ENCODE data around the gene PMM2.
"Not testable (repeated sequence)": the region's sequence is repeated elsewhere in the genome, so short reads cannot be mapped to it uniquely, and the experiment has no call there.

Gene PMM2

DNA sequence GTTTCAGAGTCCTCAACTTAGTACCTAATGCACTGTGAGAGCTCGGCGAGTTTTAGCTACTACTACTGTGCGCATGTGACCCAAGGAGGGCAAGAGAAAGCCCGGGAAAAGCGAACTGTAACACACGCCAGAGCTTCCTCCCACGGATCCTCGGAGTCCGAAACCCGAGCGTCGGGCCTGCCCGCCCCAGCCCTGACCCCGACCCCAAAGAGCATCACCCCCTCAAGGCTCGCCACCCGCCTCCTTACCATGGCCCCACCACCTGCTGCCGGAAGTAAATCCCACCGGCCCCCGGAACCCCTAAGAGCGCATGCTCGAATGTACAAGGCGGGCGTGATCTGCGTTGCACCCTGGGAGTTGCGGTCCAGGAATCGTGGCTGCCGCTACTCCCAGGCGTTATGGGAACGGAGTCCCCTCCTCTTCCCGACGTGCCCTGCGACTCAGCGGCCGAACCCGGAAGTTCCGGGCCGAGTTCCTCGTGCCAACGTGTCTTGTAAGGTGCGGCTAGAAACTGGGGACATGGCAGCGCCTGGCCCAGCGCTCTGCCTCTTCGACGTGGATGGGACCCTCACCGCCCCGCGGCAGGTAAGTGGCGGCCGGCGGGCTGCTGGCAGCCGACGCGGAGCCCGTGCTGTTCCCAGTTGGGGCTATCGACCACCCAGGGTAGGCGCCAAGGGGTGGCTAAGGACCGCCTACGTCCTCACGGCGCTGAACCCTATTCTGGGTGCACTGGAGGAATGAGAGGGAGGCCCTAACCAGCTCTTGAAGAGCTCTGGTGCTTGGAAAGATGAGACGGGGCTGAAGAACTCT is at the start of gene PMM2, which contains the start of gene TMEM186:
Gene PMM2 (plus strand): TSS at position 476 of the 810 bp plus-strand sequence. CDS start 44 bp downstream, at position 520.
Gene TMEM186 (minus strand): TSS at position 276 of the 810 bp plus-strand sequence. CDS start 25 bp downstream, at position 251.
- Mint-ChIP-seq H3K36me3 (peaks cover 27 to 28% of the 10 kb centered on the region in 2 donors), H3K27ac (peak within 1 kb of the TSS; percentile 98), H3K27me3 (no peaks in the 10 kb centered on the region), H3K9me3 (no peaks in the 10 kb centered on the region), H3K4me3 (peak within 1 kb of the TSS; percentile 94 to 95), H3K4me1 (peaks cover 20 to 49% of the 10 kb centered on the region in 2 donors)
- DNase-seq (peak; percentile 96), ATAC-seq (replicated peaks) (peak; percentile 93 to 95)

DNA sequence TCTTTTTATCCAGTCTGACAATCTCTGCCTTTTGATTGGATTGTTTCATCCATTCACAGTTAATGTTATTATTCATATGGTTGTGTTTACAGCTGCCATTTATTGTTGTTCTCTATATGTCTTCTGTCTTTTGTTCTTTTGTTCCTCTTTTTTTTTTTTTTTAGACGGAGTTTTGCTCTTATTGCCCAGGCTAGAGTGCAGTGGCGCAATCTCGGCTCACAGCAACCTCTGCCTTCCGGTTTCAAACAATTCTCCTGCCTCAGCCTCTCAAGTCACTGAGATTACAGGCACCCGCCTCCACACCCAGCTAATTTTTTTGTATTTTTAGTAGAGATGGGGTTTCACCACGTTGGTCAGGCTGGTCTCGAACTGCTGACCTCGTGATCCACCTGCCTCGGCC is 48.7 kb upstream of the PMM2 start:
- H3K36me3 Mint-ChIP-seq, result peaks cover 26 to 41% of the 10 kb centered on the region in 2 donors
- not testable (repeated sequence) for H3K4me1 Mint-ChIP-seq; H3K27ac Mint-ChIP-seq; ATAC-seq (replicated peaks); H3K4me3 Mint-ChIP-seq; DNase-seq; H3K27me3 Mint-ChIP-seq; H3K9me3 Mint-ChIP-seq

DNA sequence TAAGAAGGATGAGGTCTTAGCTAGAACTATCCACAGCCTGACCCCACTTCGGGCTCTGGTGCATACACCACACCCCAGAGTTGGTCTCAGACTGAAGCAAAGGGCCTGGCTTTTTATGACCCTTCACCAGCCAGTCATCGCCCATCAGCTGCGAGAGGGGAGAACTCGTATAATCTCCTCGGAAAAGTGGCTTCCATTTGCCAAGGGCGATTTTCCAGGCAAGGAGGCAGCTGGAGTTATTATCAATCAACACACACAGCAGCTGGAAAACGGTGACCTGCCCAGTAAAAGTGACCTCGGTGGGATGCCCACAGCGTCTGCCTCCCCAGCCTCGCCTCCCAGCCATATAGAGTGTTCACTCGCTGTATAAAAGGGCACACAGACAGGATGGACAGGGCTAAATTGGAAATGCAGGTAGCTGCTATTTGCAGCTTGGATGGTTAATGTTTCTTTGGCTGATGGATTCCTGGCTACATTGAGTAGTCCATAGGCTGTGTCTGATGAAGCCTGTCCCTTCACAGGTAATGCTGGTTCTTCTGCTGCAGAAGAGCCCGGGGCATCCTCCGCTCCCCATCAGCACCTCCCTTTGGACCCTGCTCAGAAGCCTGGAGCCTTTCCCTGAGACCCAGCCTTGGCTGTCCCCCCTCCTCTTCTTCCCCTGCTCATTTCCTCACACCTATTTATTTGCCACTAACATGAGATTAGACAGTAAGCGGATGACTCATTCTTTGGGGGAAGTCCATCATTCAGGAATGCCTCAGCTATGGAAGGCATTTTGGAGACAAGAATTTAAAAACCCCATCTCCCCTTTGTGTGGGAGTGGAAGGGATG is 45.9 kb upstream of the PMM2 start:
- H3K9me3 Mint-ChIP-seq, result no peaks in the 10 kb centered on the region
- DNase-seq, result no peak
- H3K36me3 Mint-ChIP-seq, result peaks cover 34 to 39% of the 10 kb centered on the region in 2 donors
- no peak overlapping the region for H3K4me3 Mint-ChIP-seq
- no peaks in the 10 kb centered on the region for H3K27me3 Mint-ChIP-seq
- no peaks in the 10 kb centered on the region for H3K4me1 Mint-ChIP-seq
- H3K27ac Mint-ChIP-seq, result no peak overlapping the region
- ATAC-seq (replicated peaks), result no peak

DNA sequence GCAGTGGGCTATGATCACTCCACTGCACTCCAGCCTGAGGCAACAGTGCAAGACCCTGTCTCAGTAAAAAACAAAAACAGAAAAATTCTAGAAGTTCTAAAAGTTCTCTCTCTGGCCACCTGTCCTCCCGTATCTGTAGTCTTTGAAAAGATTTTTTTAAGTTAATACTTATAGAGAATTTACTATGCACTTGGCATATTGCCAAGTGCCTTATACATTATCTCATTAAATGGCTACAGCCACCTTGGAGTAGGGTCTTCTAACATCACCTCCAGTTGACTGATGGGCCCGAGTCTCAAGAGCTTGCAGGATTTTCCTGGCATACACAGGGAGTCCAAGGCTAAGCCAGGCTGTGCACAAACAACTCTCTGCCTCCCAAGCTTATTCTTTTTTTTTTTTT is 44.9 kb upstream of the PMM2 start:
- Mint-ChIP-seq H3K4me3 (no peak overlapping the region), H3K36me3 (peaks cover 40 to 45% of the 10 kb centered on the region in 2 donors), H3K27ac (no peak overlapping the region), H3K4me1 (no peaks in the 10 kb centered on the region), H3K9me3 (no peaks in the 10 kb centered on the region), H3K27me3 (no peaks in the 10 kb centered on the region)
- ATAC-seq (replicated peaks), result no peak
- no peak for DNase-seq

DNA sequence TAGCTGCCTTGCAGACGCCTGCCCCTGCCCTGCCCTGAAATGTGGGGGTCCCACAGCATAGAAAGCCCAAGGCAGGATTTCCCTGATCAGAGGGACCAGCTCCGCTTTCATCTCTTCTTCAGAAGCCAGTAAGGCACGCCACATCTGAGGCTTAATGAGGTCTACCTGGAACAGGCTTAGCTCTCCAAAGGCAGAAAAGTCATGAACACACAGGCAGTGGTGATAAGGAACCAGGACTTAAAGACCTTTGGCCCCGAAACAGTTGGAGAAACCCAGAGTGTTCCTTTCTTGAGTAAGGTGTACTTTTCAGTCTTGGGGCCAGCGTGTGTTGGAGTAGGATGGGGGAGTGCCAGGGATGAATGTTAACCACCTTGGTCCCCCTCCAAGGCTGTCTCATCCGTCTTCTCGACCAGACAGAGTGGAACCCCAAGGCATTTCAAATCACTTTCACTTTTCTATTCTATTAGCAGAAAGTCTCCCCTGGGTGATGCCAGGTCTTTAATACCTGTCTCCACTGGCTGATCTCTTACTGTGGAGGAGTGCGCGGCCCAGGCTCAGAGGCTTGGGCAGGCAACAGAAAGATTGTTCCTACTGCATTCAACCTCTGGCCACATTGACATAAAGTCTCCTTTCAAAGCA is 44.1 kb upstream of the PMM2 start:
- no peaks in the 10 kb centered on the region for H3K27me3 Mint-ChIP-seq
- H3K4me1 Mint-ChIP-seq, result no peaks in the 10 kb centered on the region
- H3K36me3 Mint-ChIP-seq, result peaks cover 48 to 52% of the 10 kb centered on the region in 2 donors
- no peak overlapping the region for H3K27ac Mint-ChIP-seq
- H3K9me3 Mint-ChIP-seq, result no peaks in the 10 kb centered on the region
- no peak overlapping the region for H3K4me3 Mint-ChIP-seq
- DNase-seq (no peak), ATAC-seq (replicated peaks) (no peak)

DNA sequence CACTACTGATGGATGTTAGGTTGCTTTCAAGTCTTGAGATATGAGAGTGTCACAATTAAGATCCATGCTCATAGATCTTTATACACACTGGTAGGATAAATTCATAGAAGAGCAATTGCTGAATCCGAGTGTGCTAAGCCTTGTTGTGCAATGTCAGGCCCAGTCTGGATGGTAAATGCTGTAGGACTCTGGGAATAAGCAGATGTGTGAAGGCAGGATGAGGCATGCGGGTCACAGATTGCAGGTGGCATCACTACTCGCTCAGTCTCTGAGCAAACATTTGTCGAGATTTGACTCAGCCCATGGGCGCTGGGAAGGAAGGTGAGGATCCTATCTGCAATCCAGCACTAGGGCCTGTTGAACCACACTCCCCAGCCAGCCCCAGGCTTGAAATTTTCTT is 40.9 kb upstream of the PMM2 start:
- ATAC-seq (replicated peaks), result no peak
- no peaks in the 10 kb centered on the region for H3K4me1 Mint-ChIP-seq
- no peak for DNase-seq
- peaks cover 51 to 57% of the 10 kb centered on the region in 2 donors for H3K36me3 Mint-ChIP-seq
- H3K9me3 Mint-ChIP-seq, result no peaks in the 10 kb centered on the region
- H3K4me3 Mint-ChIP-seq, result no peak overlapping the region
- no peak overlapping the region for H3K27ac Mint-ChIP-seq
- H3K27me3 Mint-ChIP-seq, result no peaks in the 10 kb centered on the region

DNA sequence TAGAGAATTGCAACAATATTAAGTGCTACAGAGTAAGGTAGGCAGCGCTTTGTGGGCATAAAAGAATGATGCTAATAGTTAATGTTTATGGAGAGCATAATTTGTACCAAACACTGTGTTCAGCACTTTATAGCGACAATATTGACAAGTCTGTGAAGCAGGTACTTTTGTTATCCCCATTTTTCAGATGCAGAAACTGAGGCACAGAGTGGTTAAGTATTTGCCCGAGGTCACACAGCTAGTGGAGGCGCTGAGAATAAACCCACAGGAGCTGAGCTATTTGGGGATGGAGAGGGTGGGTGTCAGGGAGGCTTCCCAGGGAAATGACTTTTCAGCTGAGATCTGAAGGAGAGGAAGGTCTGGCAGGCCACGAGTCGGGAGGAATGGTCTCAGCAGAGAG is 39.6 kb upstream of the PMM2 start:
- no peak overlapping the region for H3K27ac Mint-ChIP-seq
- no peaks in the 10 kb centered on the region for H3K4me1 Mint-ChIP-seq
- no peak for DNase-seq
- H3K9me3 Mint-ChIP-seq, result no peaks in the 10 kb centered on the region
- H3K4me3 Mint-ChIP-seq, result no peak overlapping the region
- no peaks in the 10 kb centered on the region for H3K27me3 Mint-ChIP-seq
- ATAC-seq (replicated peaks), result no peak
- peaks cover 49 to 55% of the 10 kb centered on the region in 2 donors for H3K36me3 Mint-ChIP-seq

DNA sequence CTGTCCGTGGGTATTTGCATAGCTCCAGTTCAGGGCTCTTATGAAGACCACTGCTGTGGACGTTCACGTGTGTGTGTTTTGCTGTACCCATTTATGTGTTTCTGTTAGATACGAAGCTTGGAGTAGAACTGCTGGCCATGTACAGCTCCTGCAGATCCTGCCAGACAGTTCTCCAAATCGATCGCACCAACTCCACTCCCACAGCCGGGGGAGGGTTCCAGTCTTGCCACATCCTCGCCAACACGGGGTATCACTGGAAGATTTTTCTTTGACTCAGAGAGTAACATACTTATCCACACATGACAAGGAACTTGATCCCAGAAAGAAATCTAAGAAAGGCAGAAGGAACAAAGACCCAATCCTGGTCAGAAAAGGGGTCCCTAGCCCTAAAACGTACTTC is 37.6 kb upstream of the PMM2 start:
- no peak for DNase-seq
- Mint-ChIP-seq H3K27me3 (no peaks in the 10 kb centered on the region), H3K36me3 (peaks cover 41 to 49% of the 10 kb centered on the region in 2 donors), H3K27ac (no peak overlapping the region), H3K9me3 (no peaks in the 10 kb centered on the region), H3K4me1 (no peaks in the 10 kb centered on the region), H3K4me3 (no peak overlapping the region)
- no peak for ATAC-seq (replicated peaks)

DNA sequence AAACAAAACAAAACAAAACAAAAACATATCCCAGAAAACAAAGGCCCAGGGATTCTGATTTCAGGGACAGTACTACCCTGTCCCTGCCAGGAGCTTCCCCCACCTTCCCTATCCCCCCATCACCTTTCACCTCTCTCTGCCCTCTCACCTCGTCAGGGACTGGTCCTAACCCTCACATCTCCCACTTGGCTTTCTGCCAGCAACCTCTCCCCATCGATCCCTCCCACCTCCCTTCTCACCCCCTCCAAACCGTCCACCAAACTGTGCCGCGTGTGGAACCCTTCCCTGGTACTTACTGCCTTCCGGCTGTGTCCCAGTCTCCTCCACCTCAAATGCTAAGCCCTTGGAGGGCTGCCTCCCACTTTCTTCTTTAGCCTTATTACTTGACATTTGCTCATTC is 36.6 kb upstream of the PMM2 start:
- Mint-ChIP-seq H3K4me1 (no peaks in the 10 kb centered on the region), H3K27ac (no peak overlapping the region), H3K4me3 (no peak overlapping the region), H3K36me3 (peaks cover 41 to 50% of the 10 kb centered on the region in 2 donors), H3K9me3 (no peaks in the 10 kb centered on the region), H3K27me3 (no peaks in the 10 kb centered on the region)
- no peak for DNase-seq
- ATAC-seq (replicated peaks), result no peak

DNA sequence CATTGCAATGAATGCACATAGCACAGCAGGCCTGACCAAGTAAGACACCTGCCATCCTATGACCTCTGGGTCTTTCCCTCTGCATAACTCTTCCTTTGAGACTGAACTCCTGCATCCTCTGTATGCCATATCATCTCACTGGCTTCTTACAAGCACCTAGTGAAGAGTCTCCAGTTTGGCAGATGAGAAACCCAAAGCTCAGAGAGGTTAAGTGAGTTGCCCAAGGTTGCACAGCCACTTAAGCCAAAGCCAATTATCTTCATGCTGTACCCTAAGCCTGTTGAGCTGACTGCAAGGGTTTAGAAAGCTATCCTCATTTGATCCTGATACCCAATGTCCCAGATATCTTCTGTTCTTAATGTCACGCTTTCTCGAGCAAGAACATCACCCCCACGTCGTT is 35.4 kb upstream of the PMM2 start:
- no peaks in the 10 kb centered on the region for H3K4me1 Mint-ChIP-seq
- H3K4me3 Mint-ChIP-seq, result no peak overlapping the region
- no peaks in the 10 kb centered on the region for H3K27me3 Mint-ChIP-seq
- DNase-seq, result no peak
- H3K9me3 Mint-ChIP-seq, result no peaks in the 10 kb centered on the region
- peaks cover 43 to 49% of the 10 kb centered on the region in 2 donors for H3K36me3 Mint-ChIP-seq
- no peak for ATAC-seq (replicated peaks)
- H3K27ac Mint-ChIP-seq, result no peak overlapping the region

DNA sequence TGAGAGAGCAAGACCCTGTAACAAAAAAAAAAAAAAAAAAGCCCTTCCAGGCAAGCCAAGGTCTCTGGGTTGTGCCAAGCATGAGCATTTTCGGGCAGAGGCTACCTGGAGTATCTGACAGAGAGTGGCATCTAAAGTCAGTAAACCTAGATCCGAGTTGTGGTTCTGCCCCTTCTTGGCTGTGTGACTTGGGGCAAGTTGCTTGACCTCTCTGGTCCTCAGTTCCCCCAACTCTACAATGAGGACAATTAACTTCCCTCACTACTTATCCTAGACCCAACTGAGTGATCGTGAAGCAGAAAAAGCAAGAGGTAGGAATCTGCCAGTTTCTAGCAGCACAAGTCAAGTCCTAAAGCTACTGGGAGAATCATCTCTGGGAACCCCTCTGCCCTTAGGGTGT is 34.6 kb upstream of the PMM2 start:
- no peak for DNase-seq
- Mint-ChIP-seq H3K4me3 (no peak overlapping the region), H3K36me3 (peaks cover 37 to 45% of the 10 kb centered on the region in 2 donors), H3K27me3 (no peaks in the 10 kb centered on the region), H3K9me3 (no peaks in the 10 kb centered on the region), H3K4me1 (no peaks in the 10 kb centered on the region), H3K27ac (no peak overlapping the region)
- no peak for ATAC-seq (replicated peaks)

DNA sequence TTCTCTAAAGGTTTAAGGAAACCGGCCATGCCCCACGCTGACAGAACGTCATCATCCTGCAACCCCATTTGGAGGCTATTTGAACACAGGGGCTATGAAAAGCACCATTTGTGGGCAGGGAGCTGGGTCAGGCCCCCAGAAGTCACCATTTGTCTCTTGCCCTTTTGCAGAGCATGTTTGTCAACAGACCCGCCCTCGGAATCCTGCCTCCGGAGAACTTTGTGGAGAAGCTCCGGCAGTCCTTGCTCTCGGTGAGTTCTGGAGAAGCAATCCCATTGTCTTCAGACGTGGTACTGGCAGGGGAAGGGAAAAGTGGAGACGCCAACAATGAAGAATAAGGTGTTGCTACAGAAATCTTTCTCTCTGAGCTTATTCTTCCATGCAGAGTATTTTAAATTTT is 33.7 kb upstream of the PMM2 start:
- Mint-ChIP-seq H3K27ac (no peak overlapping the region), H3K9me3 (no peaks in the 10 kb centered on the region), H3K27me3 (no peaks in the 10 kb centered on the region), H3K4me3 (no peak overlapping the region), H3K36me3 (peaks cover 29 to 46% of the 10 kb centered on the region in 2 donors), H3K4me1 (no peaks in the 10 kb centered on the region)
- no peak for DNase-seq
- ATAC-seq (replicated peaks), result no peak

DNA sequence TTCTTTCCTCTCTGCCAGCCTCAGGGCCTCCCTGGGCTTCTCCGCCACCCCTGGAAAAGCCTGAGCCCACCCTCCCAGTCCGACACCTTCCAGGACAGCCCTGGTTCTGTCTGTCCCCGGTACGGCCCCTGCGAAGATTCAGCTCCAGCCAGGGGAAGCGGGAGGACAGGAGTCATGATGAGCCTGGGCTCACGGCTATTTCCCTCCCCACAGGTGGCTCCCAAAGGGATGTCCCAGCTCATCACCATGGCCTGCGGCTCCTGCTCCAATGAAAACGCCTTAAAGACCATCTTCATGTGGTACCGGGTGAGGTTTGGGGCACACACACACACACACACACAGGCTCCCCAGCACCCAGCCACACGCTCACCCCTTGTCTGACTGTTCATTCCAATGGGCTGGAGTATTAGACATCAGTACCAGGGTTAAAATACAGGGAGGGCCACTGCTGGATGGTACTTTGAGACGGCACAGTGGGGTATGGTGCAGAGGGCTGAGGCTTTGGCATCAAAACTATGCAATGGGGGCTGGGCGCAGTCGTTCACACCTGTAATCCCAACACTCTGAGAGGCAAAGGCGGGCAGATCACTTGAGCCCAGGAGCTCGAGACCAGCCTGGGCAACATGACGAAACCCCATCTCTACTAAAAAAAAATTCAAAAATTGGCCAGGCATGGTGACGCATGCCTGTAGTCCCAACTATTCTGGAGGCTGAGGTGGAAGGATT is 33.0 kb upstream of the PMM2 start:
- Mint-ChIP-seq H3K4me1 (no peaks in the 10 kb centered on the region), H3K4me3 (no peak overlapping the region), H3K9me3 (no peaks in the 10 kb centered on the region), H3K27ac (no peak overlapping the region), H3K36me3 (peaks cover 33 to 50% of the 10 kb centered on the region in 2 donors), H3K27me3 (no peaks in the 10 kb centered on the region)
- ATAC-seq (replicated peaks) (no peak), DNase-seq (no peak)

DNA sequence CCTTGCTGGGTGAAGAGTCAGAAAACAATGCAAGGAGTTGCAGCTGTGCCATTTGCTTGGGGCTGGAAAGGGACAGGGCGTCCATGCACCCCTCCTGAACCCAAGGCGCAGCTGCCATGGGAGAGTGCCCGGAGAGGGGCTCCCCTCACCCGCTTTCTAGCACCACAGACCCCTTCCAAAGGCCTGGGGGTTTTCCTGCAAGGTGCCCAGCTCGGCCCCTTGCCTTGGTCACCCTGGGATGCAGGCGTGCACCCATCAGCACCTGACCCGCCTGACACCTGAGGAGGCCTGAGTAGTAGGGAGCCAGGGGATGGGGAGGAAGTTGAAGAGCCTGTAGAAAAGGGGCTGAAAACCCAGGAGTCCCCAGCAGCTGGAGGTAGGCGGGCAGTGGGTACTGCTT is 30.5 kb upstream of the PMM2 start:
- no peak overlapping the region for H3K27ac Mint-ChIP-seq
- no peaks in the 10 kb centered on the region for H3K27me3 Mint-ChIP-seq
- H3K9me3 Mint-ChIP-seq, result no peaks in the 10 kb centered on the region
- no peak for DNase-seq
- H3K4me3 Mint-ChIP-seq, result no peak overlapping the region
- no peak for ATAC-seq (replicated peaks)
- H3K4me1 Mint-ChIP-seq, result no peaks in the 10 kb centered on the region
- H3K36me3 Mint-ChIP-seq, result peaks cover 29 to 37% of the 10 kb centered on the region in 2 donors
